ENCODE results near the gene FBXO15.

- TF ChIP-seq CTCF (IDR thresholded peaks at IDR 0.05 in 4 of 5, conservative IDR thresholded peaks at IDR 0.05 in 1 of 5): no peak
- TF ChIP-seq POLR2A (IDR thresholded peaks at IDR 0.05): no peak
Measured at GRCh38 chr18:74140582-74140981, 7.1 kb downstream of the FBXO15 start.
